Stimulated activated naive CD8-positive, alpha-beta T cell treated with anti-CD3 and anti-CD28 coated beads, Interleukin-15, Interleukin-2, amounts not matched to agents 100 ng/mL and 50 ng/mL, for 24 hours (primary cell): Measurements from ENCODE around the gene HCAR3.

Experiments
- H3K27ac Mint-ChIP-seq: one replicate; pipeline ENCODE4 v1.8.0; 2021; ENCODE audit warnings: mild to moderate bottlenecking, mixed read lengths
- H3K27me3 Mint-ChIP-seq: one replicate; pipeline ENCODE4 v1.8.0; 2021; ENCODE audit warnings: mixed read lengths
- H3K36me3 Mint-ChIP-seq: one replicate; pipeline ENCODE4 v1.8.0; 2021; ENCODE audit warnings: low read depth, mixed read lengths
- H3K4me1 Mint-ChIP-seq: one replicate; pipeline ENCODE4 v1.8.0; 2021; ENCODE audit warnings: low read depth, mixed read lengths
- H3K4me3 Mint-ChIP-seq: one replicate; pipeline ENCODE4 v1.8.0; 2021; ENCODE audit warnings: mild to moderate bottlenecking, mixed read lengths
- H3K9me3 Mint-ChIP-seq: one replicate; pipeline ENCODE4 v1.8.0; 2021; ENCODE audit warnings: mixed read lengths

Gene HCAR3

DNA sequence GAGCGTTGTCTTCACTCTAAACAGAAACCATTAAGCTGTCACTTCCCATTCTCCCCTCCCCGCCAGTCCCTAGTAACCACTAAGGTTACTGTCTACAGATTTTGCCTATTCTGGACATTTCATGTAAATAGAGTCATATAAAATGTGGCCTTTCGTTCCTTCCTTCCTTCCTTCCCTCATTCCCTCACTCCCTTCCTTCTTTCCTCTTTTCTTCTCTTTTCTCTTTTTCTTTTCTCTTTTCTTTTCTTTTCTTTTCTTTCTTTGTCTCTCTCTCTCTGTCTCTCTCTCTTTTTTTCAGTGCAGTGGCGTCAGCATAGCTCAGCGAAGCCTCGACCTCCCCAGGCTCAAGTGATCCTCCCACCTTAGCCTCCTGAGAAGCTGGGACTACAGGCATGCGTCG, 51.3 kb downstream of the HCAR3 start:
- H3K4me1 Mint-ChIP-seq = no peaks in the 10 kb centered on the region
- no peak overlapping the region for H3K4me3 Mint-ChIP-seq
- H3K36me3 Mint-ChIP-seq = no peaks in the 10 kb centered on the region
- no peak overlapping the region for H3K27ac Mint-ChIP-seq
- H3K9me3 Mint-ChIP-seq = no peaks in the 10 kb centered on the region
- no peaks in the 10 kb centered on the region for H3K27me3 Mint-ChIP-seq
